ENCODE results near the gene DIAPH2.

The DIAPH2 gene

GRCh38 chrX:97309487-97310116, 625.0 kb downstream of the DIAPH2 start:
- no peak for DNase-seq (ENCODE audit: low spot score)

DNA sequence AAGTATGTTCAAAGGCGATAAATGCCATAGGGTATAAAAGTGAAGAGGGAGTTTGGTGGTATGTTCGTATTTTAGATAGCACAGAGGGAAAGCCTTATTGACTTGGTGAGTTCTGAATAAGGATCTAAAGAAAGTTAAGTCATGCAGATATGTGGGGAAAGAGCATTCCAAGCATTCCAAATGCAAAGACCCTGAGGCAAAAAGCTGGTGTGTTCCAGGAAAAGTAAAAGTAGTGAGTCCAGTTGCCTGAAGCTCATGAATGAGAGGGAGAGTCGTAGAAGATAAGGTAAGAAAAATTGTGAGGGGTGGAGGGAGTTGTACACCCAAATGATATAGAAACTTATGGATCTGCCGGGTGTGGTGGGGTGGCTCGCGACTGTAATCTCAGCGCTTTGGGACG, 625.7 kb downstream of the DIAPH2 start:
- peak; percentile 24 for DNase-seq (ENCODE audit: low spot score)

- no peak for DNase-seq (ENCODE audit: low spot score)
These were observed 626.6 kb downstream of the DIAPH2 start for GRCh38 chrX:97311066-97311778.

GRCh38 chrX:97314345-97314744, 629.7 kb downstream of the DIAPH2 start:
- DNase-seq (ENCODE audit: low spot score), result no peak

DNA sequence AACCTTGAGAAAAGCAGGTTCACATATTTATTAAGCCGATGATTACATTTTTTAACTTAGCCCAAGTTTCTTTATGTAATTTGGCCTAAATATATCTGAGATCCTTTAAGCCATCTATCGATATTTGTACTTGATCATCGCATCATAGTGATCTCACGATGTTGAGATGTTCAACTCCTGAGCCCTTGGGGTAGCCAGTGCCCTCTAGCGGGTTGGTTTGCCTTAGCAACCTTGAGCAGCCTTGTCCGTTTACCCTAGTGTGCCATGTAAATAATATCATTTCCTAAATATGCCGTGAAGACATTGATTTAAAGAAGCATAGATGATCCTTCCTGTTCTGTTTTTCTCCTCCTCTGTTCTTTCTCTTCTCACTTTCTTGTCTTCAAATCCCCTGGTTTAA, 631.3 kb downstream of the DIAPH2 start:
- DNase-seq (ENCODE audit: low spot score), result no peak

GRCh38 chrX:97320305-97320704, 635.7 kb downstream of the DIAPH2 start:
- no peak for DNase-seq (ENCODE audit: low spot score)

DNA sequence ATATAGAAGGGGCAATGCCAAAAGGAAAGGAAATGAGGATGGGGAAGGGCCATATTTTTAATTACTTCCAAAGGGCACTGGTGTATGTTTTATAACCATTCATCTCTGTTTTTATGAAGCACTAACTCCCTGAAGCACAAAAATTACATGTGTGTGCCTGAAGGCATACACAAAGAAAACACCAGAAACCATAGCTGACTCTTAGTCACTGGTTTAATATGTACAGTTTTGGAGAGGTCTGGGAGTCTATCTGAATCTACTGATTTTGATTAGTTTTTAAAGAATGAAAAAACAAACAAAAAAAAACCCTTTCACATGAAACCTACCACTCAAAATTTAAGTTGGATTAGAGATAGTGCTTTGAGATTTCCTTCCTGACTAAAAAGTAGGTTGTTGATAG, 637.8 kb downstream of the DIAPH2 start:
- no peak for DNase-seq (ENCODE audit: low spot score)

DNA sequence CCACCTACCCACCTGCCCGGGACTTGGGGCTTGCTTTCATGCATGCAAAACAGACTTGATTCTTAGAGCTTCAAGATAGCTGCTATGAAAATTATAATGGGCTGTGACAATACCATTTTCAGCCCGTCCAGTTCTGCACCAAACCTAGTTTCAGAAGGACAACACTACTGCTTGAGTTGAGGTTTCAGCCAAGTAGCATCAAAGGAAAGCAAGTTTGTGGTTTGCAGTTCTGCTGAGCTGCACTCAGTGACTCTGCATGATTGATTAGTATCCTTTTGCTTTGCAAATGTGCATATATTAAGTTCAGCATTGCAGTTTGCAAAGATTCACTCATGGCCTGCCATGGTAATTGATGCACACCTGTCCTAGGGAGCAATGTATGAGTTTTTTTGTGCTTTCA, 641.8 kb downstream of the DIAPH2 start:
- no peak for DNase-seq (ENCODE audit: low spot score)

GRCh38 chrX:97328853-97329390, 644.3 kb downstream of the DIAPH2 start:
- DNase-seq (ENCODE audit: low spot score), result no peak

GRCh38 chrX:97330151-97330550, 645.5 kb downstream of the DIAPH2 start:
- DNase-seq (ENCODE audit: low spot score), result no peak

- no peak for DNase-seq (ENCODE audit: low spot score)
These were observed 648.3 kb downstream of the DIAPH2 start for GRCh38 chrX:97332963-97333362.

- DNase-seq (ENCODE audit: low spot score), result no peak
These were observed 650.2 kb downstream of the DIAPH2 start for GRCh38 chrX:97334850-97335249.

DNA sequence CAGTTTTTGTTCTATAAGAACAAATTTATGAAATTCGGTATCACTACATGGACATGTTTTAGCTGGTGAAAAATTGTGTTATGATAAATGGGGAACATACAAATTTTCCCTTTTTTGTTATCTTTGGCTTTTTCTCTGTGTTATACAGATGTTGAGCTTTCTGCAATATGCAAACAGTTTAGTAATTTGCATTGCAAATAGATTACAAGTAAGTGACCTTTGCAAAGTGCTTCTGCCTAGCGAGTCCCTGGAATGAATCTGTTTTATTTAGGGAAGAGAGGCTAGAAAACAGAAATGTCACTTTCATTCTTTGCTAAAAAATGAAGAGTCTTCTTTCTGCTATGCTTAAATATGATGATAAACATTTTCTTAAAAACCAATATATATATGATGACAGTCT, 660.1 kb downstream of the DIAPH2 start:
- no peak for DNase-seq (ENCODE audit: low spot score)

- DNase-seq (ENCODE audit: low spot score), result no peak
These were observed 674.3 kb downstream of the DIAPH2 start for GRCh38 chrX:97358941-97359340.

- DNase-seq (ENCODE audit: low spot score), result no peak
These were observed 679.2 kb downstream of the DIAPH2 start for GRCh38 chrX:97363843-97364242.

GRCh38 chrX:97366237-97366636, 681.6 kb downstream of the DIAPH2 start:
- no peak for DNase-seq (ENCODE audit: low spot score)

DNA sequence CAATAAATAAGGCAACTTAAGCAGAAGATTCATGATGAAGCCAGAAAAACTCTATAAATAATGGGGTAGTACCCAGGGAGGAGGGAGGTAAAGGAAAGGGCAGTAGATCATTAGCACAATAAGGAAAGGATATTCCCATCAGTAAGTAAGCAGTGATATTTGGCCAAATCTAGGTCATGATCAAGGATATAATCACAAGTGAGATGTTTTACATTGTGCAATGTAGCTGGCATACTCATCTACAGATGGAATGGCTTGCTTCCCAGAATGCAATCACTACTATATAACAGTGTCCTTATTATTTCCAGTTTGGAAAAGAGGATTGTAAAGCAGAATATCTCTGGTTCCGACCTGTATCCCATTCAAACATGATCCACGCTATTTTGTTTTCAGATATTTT, 682.5 kb downstream of the DIAPH2 start:
- no peak for DNase-seq (ENCODE audit: low spot score)

DNA sequence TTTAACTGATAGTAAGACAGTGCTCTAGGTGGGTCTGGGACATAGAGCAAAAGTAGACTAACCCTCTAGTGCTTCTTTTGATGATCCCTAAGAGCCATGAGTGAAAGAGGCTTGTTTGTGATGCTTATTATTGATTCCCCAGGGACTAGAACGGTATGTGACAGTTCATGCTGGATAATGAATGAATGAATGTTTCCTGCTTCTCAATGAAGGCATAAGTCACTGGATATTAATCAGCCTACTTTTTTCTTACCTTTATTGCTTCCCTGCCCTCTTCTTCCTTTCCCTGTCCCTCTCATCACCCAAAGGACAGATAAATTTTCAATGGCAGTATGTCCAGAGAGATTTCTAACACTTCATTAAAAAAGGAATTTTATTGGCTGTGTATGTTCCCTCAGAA, 685.3 kb downstream of the DIAPH2 start:
- DNase-seq (ENCODE audit: low spot score), result no peak

- no peak for DNase-seq (ENCODE audit: low spot score)
These were observed 687.5 kb downstream of the DIAPH2 start for GRCh38 chrX:97372001-97372766.

DNA sequence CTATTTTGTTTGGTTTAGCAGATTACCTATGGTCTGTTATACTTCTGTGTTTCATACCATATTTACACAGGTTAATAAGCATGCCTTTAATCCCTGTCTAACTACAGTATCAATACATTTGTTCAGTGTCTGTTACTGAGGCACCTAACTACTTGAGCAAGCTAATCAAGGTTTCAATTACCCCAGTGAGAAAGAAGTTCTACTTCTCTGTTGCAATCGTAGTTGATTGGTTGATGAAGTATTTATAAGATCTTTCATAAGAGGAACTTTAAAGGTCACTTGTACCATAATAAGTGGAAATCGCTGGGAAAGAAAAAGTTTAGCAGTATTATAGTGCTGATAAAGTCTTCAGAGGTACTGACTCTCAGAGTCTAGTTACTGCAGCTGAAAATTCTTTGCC, 689.6 kb downstream of the DIAPH2 start:
- DNase-seq (ENCODE audit: low spot score), result no peak

DNA sequence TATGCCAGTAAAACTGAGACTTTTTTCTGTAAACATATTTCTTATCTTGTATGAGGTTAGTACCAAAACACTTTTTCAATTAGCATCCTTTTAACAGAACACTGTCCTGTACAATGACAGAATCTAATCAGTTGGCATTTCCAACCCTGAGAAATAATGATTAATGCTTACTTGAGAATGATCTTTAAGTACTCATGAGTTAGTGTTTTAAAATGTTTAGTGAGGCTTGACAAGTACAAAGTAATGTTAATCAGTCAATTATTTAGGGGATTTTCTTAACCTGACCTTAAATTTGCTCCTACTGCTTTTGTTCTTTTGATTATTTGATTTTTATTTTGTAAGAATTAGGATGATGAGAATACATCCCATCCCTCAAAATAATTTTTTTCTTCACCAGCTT, 695.6 kb downstream of the DIAPH2 start:
- no peak for DNase-seq (ENCODE audit: low spot score)

GRCh38 chrX:97384685-97385084, 700.0 kb downstream of the DIAPH2 start:
- no peak for DNase-seq (ENCODE audit: low spot score)

- no peak for DNase-seq (ENCODE audit: low spot score)
These were observed 702.4 kb downstream of the DIAPH2 start for GRCh38 chrX:97387004-97387403.
